Stimulated activated CD4-positive, alpha-beta T cell treated with anti-CD3 and anti-CD28 coated beads, Interleukin-15, amount 100 ng/mL, for 1 hour (primary cell): ENCODE data around the gene RFT1.

Experiments
- DNase-seq, 2 donors: peaks; one replicate each; pipeline ENCODE4 v3.0.0-alpha.2; 2020; ENCODE audit warnings: low read depth in 1 of 2, low spot score in 1 of 2

The RFT1 gene

GRCh38 chr3:53129344-53129743 is 891 bp downstream of the RFT1 start:
- DNase-seq: no peak

- no peak for DNase-seq
Measured at GRCh38 chr3:53126601-53127000, 3.6 kb downstream of the RFT1 start.

GRCh38 chr3:53123953-53124352 is 6.3 kb downstream of the RFT1 start:
- DNase-seq: no peak

- DNase-seq: no peak
Measured at GRCh38 chr3:53123510-53123909, 6.7 kb downstream of the RFT1 start.

GRCh38 chr3:53122933-53123305 is 7.3 kb downstream of the RFT1 start:
- no peak for DNase-seq

GRCh38 chr3:53122255-53122932 is 7.8 kb downstream of the RFT1 start:
- DNase-seq: no peak

- DNase-seq: no peak
Measured at GRCh38 chr3:53120336-53120735, 9.9 kb downstream of the RFT1 start.

- DNase-seq: no peak
Measured at GRCh38 chr3:53116956-53117355, 13.3 kb downstream of the RFT1 start.

GRCh38 chr3:53114412-53115074 is 15.7 kb downstream of the RFT1 start:
- DNase-seq: no peak

GRCh38 chr3:53114011-53114400 is 16.2 kb downstream of the RFT1 start:
- peak; percentile 55 for DNase-seq

- no peak for DNase-seq
Measured at GRCh38 chr3:53113293-53114010, 16.8 kb downstream of the RFT1 start.

- no peak for DNase-seq
Measured at GRCh38 chr3:53111822-53112221, 18.4 kb downstream of the RFT1 start.

- no peak for DNase-seq
Measured at GRCh38 chr3:53109891-53110771, 20.1 kb downstream of the RFT1 start.

- DNase-seq: no peak
Measured at GRCh38 chr3:53109190-53109589, 21.0 kb downstream of the RFT1 start.

GRCh38 chr3:53104762-53105161 is 25.5 kb downstream of the RFT1 start:
- DNase-seq: no peak

- DNase-seq: no peak
Measured at GRCh38 chr3:53103397-53104296, 26.6 kb downstream of the RFT1 start.

- DNase-seq: no peak
Measured at GRCh38 chr3:53102601-53103147, 27.6 kb downstream of the RFT1 start.

- DNase-seq: no peak
Measured at GRCh38 chr3:53101956-53102355, 28.3 kb downstream of the RFT1 start.

GRCh38 chr3:53100818-53101466 is 29.3 kb downstream of the RFT1 start:
- DNase-seq: no peak

- no peak for DNase-seq
Measured at GRCh38 chr3:53097887-53098286, 32.3 kb downstream of the RFT1 start.
